SK-N-SH (cell line): ENCODE data around the gene FLCN.

Experiments used
- FOXM1 ChIP-seq: IDR thresholded peaks from 2 replicates; pipeline ENCODE4 v1.4.0; 2012; ENCODE audit warnings: low read depth, mild to moderate bottlenecking
- RFX5 ChIP-seq: IDR thresholded peaks from 2 replicates; pipeline ENCODE4 v1.6.1; 2012; ENCODE audit warnings: mild to moderate bottlenecking, improper control_type of control experiment, low read length
- TF ChIP-seq, protein P1 (sequence below): fragments of 150-350 bp; IDR thresholded peaks from 2 replicates; pipeline ENCODE4 v1.6.1; 2016; ENCODE audit warnings: mild to moderate bottlenecking, low read depth, low read length
- TF ChIP-seq, protein P2 (sequence below): IDR thresholded peaks from 2 replicates; pipeline ENCODE4 v1.4.0; 2012; ENCODE audit warnings: low read depth, borderline replicate concordance

DNA sequence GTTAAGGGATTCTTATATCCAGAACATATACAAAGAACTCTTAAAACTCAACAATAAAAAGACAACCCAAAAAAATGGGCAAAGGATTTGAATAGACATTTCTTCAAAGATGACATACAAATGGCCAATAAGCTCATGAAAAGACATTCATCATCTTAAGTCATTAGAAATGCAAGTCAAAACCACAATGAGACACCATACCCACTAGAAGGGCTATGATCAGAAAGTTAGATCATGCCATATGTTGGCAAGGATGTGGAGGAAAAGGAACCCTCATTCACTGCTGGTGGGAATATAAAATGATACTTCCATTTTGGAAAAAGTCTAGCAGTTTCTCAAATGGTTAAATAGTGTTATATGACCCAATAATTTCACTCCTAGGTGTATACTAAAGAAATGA, 40.2 kb downstream of the FLCN start:
- TF ChIP-seq, protein P1, sequence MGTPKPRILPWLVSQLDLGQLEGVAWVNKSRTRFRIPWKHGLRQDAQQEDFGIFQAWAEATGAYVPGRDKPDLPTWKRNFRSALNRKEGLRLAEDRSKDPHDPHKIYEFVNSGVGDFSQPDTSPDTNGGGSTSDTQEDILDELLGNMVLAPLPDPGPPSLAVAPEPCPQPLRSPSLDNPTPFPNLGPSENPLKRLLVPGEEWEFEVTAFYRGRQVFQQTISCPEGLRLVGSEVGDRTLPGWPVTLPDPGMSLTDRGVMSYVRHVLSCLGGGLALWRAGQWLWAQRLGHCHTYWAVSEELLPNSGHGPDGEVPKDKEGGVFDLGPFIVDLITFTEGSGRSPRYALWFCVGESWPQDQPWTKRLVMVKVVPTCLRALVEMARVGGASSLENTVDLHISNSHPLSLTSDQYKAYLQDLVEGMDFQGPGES: no peak
- TF ChIP-seq, protein P2, sequence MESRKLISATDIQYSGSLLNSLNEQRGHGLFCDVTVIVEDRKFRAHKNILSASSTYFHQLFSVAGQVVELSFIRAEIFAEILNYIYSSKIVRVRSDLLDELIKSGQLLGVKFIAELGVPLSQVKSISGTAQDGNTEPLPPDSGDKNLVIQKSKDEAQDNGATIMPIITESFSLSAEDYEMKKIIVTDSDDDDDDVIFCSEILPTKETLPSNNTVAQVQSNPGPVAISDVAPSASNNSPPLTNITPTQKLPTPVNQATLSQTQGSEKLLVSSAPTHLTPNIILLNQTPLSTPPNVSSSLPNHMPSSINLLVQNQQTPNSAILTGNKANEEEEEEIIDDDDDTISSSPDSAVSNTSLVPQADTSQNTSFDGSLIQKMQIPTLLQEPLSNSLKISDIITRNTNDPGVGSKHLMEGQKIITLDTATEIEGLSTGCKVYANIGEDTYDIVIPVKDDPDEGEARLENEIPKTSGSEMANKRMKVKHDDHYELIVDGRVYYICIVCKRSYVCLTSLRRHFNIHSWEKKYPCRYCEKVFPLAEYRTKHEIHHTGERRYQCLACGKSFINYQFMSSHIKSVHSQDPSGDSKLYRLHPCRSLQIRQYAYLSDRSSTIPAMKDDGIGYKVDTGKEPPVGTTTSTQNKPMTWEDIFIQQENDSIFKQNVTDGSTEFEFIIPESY: no peak
- no peak for TF ChIP-seq FOXM1
- no peak for TF ChIP-seq RFX5
